Activated B cell treated with CpG ODN at 0.5 μM for 24 hours (primary cell): ENCODE data around the gene GCSAML. TPM values are rescaled to one million over a fixed set of nuclear protein-coding genes. Genes with fewer than 3 reads are reported as not detected.

Experiments
- ATAC-seq: fragments of 200-7000 bp; cut with Tn5 transposase; one replicate; pipeline ENCODE4 v1.10.0; 2021; ENCODE audit warnings: low read depth, mild to moderate bottlenecking, moderate library complexity
- CTCF ChIA-PET: fragments of 350-600 bp; sonication (Branson Sonifier 250); formaldehyde crosslinking; loops from one replicate; lab custom pipeline; 2021; ENCODE audit warnings: antibody characterized with exemption; lab: Charles Lee
- POLR2A ChIA-PET: fragments of 350-600 bp; sonication (Branson Sonifier 250); formaldehyde crosslinking; loops from one replicate; lab custom pipeline; 2021; ENCODE audit warnings: antibody characterized with exemption; lab: Charles Lee
- DNase-seq: peaks from one replicate; pipeline ENCODE4 v3.0.0; 2022
- H3K27ac Mint-ChIP-seq: one replicate; pipeline ENCODE4 v1.8.0; 2020; ENCODE audit warnings: mixed read lengths
- H3K27me3 Mint-ChIP-seq: one replicate; pipeline ENCODE4 v1.8.0; 2021; ENCODE audit warnings: mixed read lengths
- H3K36me3 Mint-ChIP-seq: one replicate; pipeline ENCODE4 v1.8.0; 2021; ENCODE audit warnings: low read depth, mixed read lengths
- H3K4me1 Mint-ChIP-seq: one replicate; pipeline ENCODE4 v1.8.0; 2021; ENCODE audit warnings: mixed read lengths
- H3K4me3 Mint-ChIP-seq: one replicate; pipeline ENCODE4 v1.8.0; 2020; ENCODE audit warnings: mild to moderate bottlenecking, mixed read lengths
- H3K9me3 Mint-ChIP-seq: one replicate; pipeline ENCODE4 v1.8.0; 2020; ENCODE audit warnings: mixed read lengths
- intact Hi-C: fragments of 100-400 bp; cut with micrococcal nuclease; formaldehyde crosslinking; loops from one replicate; pipeline ENCODE4 v1.15.1; 2024
- total RNA-seq: library from RNA; stranded (reverse); gene quantifications from 2 replicates; pipeline ENCODE4 v1.2.3, GENCODE V29; 2022
- TF ChIP-seq, protein P1 (sequence below): fragments of 200-600 bp; IDR thresholded peaks from one replicate; pipeline ENCODE4 v1.8.0; 2022; ENCODE audit warnings: antibody characterized with exemption, mild to moderate bottlenecking

The GCSAML gene
- total RNA-seq, 1 donor from 2014 or later = not detected

DNA sequence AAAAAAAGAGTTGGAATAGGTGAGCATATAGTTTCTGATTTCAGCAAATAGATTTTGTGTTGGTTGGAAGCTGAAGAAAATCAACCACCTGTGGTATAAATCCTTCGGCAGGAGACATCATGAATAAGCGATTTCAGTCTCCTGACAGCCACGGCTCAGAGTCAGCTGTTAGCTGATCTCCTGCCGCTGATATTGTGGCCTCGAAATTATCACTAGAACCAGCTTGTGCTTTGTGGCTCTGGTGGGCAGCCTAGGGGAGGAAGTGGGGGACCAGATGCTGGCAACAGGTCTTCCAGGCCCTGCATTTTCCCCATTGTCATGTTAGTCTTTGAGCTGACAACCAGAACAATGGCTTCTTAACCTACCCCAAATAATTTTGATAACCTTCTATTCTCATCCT lies 842 bp upstream of the GCSAML start:
- ChIA-PET CTCF (no interaction called here), POLR2A (no interaction called here)
- Mint-ChIP-seq H3K4me3 (no peak overlapping the region), H3K9me3 (no peaks in the 10 kb centered on the region), H3K27ac (no peak overlapping the region), H3K27me3 (peaks cover 21% of the 10 kb centered on the region), H3K36me3 (no peaks in the 10 kb centered on the region), H3K4me1 (peaks cover 7% of the 10 kb centered on the region)
- ATAC-seq = no peak
- intact Hi-C loops = no loop called here
- TF ChIP-seq, protein P1, sequence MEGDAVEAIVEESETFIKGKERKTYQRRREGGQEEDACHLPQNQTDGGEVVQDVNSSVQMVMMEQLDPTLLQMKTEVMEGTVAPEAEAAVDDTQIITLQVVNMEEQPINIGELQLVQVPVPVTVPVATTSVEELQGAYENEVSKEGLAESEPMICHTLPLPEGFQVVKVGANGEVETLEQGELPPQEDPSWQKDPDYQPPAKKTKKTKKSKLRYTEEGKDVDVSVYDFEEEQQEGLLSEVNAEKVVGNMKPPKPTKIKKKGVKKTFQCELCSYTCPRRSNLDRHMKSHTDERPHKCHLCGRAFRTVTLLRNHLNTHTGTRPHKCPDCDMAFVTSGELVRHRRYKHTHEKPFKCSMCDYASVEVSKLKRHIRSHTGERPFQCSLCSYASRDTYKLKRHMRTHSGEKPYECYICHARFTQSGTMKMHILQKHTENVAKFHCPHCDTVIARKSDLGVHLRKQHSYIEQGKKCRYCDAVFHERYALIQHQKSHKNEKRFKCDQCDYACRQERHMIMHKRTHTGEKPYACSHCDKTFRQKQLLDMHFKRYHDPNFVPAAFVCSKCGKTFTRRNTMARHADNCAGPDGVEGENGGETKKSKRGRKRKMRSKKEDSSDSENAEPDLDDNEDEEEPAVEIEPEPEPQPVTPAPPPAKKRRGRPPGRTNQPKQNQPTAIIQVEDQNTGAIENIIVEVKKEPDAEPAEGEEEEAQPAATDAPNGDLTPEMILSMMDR = no peak
- no peak for DNase-seq

DNA sequence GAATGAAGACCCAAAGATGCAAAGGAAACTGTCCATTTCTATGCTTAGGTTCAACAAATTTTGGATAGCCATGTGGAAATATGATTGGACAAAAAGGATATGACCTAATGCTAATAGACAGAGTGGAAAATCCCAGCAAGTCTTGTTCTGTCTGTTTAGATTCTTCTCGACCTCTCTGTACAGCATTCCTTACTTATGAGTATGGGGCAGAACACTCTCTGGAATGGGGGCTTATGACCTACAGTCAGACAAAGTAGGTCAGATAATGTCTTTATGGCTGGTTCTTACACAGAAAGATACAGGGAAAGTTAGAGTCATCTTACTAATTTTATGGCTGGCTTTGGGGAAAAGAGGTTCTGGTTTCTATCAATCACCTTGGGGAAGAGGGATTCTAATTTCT lies 2.8 kb downstream of the GCSAML start:
- ChIA-PET POLR2A (no interaction called here), CTCF (no interaction called here)
- Mint-ChIP-seq H3K9me3 (no peaks in the 10 kb centered on the region), H3K27ac (no peak overlapping the region), H3K27me3 (peaks cover 11% of the 10 kb centered on the region), H3K4me3 (no peak overlapping the region), H3K36me3 (no peaks in the 10 kb centered on the region), H3K4me1 (peaks cover 7% of the 10 kb centered on the region)
- intact Hi-C loops = no loop called here
- TF ChIP-seq, protein P1 = no peak
- DNase-seq (no peak), ATAC-seq (no peak)

- Mint-ChIP-seq H3K4me1 (peaks cover 7% of the 10 kb centered on the region), H3K9me3 (no peaks in the 10 kb centered on the region), H3K4me3 (no peak overlapping the region), H3K36me3 (no peaks in the 10 kb centered on the region), H3K27me3 (peaks cover 11% of the 10 kb centered on the region), H3K27ac (no peak overlapping the region)
- ATAC-seq = no peak
- DNase-seq = no peak
- ChIA-PET CTCF (no interaction called here), POLR2A (no interaction called here)
- TF ChIP-seq, protein P1 = no peak
- intact Hi-C loops = no loop called here
These were observed 3.3 kb downstream of the GCSAML start for GRCh38 chr1:247552231-247552630.

- Mint-ChIP-seq H3K9me3 (no peaks in the 10 kb centered on the region), H3K4me3 (no peak overlapping the region), H3K4me1 (no peaks in the 10 kb centered on the region), H3K27ac (no peak overlapping the region), H3K27me3 (no peaks in the 10 kb centered on the region), H3K36me3 (no peaks in the 10 kb centered on the region)
- ATAC-seq (no peak), DNase-seq (no peak)
- CTCF ChIA-PET = no interaction called here
- POLR2A ChIA-PET = no interaction called here
- TF ChIP-seq, protein P1 = no peak
- intact Hi-C loops = no loop called here
These were observed 9.2 kb downstream of the GCSAML start for GRCh38 chr1:247557926-247558674.

DNA sequence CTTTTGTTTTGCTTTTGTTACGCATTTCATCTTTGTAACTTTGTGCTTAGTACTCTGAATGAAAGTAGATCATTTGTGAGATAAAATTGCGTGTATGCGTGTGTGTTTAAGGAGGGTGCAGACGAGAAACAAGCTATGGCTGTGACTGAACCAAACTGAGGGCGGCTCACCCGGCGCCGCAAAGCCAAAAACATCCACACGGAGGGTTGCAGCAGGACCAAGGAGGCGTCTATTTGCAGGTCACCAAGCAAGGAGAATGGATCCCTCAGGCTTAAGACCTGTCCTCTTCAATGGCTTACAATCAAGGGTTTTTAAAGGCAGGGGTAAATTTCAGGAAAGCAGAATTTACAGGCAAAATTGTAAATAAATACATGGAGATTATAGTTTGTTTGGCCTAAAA lies 12.8 kb downstream of the GCSAML start:
- Mint-ChIP-seq H3K27me3 (no peaks in the 10 kb centered on the region), H3K36me3 (no peaks in the 10 kb centered on the region), H3K4me3 (no peak overlapping the region), H3K9me3 (no peaks in the 10 kb centered on the region), H3K27ac (no peak overlapping the region), H3K4me1 (no peaks in the 10 kb centered on the region)
- ChIA-PET CTCF (no interaction called here), POLR2A (no interaction called here)
- no peak for ATAC-seq
- intact Hi-C loops = no loop called here
- TF ChIP-seq, protein P1 = no peak
- no peak for DNase-seq
